GM18508 (cell line): ENCODE measurements around the gene SPSB3.
"Not testable (repeated sequence)": the region's sequence is repeated elsewhere in the genome, so short reads cannot be mapped to it uniquely, and the experiment has no call there.

Experiments
- ATAC-seq: cut with Tn5 transposase; IDR thresholded peaks from one replicate; pipeline ENCODE4 v1.9.1; 2021; ENCODE audit warnings: moderate number of reproducible peaks; ENCODE audit not compliant: insufficient read depth, unreplicated experiment

Gene SPSB3

GRCh38 chr16:1817276-1817589, 34.9 kb upstream of the SPSB3 start:
- ATAC-seq = no peak

- no peak for ATAC-seq
These were observed 34.3 kb upstream of the SPSB3 start for GRCh38 chr16:1816396-1817275.

- no peak for ATAC-seq
These were observed 33.1 kb upstream of the SPSB3 start for GRCh38 chr16:1815461-1815860.

- no peak for ATAC-seq
These were observed 30.4 kb upstream of the SPSB3 start for GRCh38 chr16:1812732-1813163.

GRCh38 chr16:1810536-1810935, 28.2 kb upstream of the SPSB3 start:
- ATAC-seq = no peak

- no peak for ATAC-seq
These were observed 27.7 kb upstream of the SPSB3 start for GRCh38 chr16:1810106-1810505.

- ATAC-seq = no peak
These were observed 27.0 kb upstream of the SPSB3 start for GRCh38 chr16:1809281-1809801.

GRCh38 chr16:1808691-1809090, 26.3 kb upstream of the SPSB3 start:
- ATAC-seq = no peak

GRCh38 chr16:1807626-1808025, 25.3 kb upstream of the SPSB3 start:
- ATAC-seq = no peak

GRCh38 chr16:1800701-1801100, 18.3 kb upstream of the SPSB3 start:
- no peak for ATAC-seq

- not testable (repeated sequence) for ATAC-seq
These were observed 16.9 kb upstream of the SPSB3 start for GRCh38 chr16:1799263-1799662.

- ATAC-seq = no peak
These were observed 12.7 kb upstream of the SPSB3 start for GRCh38 chr16:1794908-1795666.

- no peak for ATAC-seq
These were observed 12.0 kb upstream of the SPSB3 start for GRCh38 chr16:1794221-1794871.

- ATAC-seq = no peak
These were observed 11.3 kb upstream of the SPSB3 start, which contains the start of gene IGFALS for GRCh38 chr16:1793578-1794220. TSS of gene IGFALS (minus strand) at chr16:1793705. CDS start at chr16:1793652, 53 bp downstream.

- ATAC-seq = no peak
These were observed 10.6 kb upstream of the SPSB3 start for GRCh38 chr16:1792836-1793577.

- no peak for ATAC-seq
These were observed 9.8 kb upstream of the SPSB3 start for GRCh38 chr16:1791943-1792812.

GRCh38 chr16:1791256-1791942, 9.0 kb upstream of the SPSB3 start:
- ATAC-seq = no peak

GRCh38 chr16:1790611-1791255, 8.4 kb upstream of the SPSB3 start:
- ATAC-seq = no peak
